HG02678 (cell line): ENCODE results near the gene GMDS.

Experiments
- ATAC-seq: cut with Tn5 transposase; IDR thresholded peaks from one replicate; pipeline ENCODE4 v1.9.1; 2021; ENCODE audit warnings: mild to moderate bottlenecking, moderate library complexity; ENCODE audit not compliant: unreplicated experiment

The GMDS gene

DNA sequence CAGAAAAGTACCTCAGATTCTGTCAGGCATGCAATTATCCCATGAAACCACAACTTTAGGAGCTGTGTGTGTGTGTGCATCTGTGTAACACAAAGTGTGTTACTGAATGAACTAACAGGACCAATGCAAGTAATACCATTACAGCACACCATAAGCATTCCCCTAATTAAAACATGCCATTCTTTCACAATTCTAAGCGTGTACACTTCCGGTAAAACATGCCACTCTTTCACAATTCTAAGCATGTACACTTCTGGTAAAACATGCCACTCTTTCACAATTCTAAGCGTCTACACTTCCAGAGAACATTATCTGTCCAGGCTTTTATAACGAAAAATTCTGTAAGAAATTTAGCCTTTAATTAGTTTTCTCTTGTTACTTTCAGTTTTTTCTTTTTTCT, 238.2 kb downstream of the GMDS start:
- ATAC-seq, result no peak

DNA sequence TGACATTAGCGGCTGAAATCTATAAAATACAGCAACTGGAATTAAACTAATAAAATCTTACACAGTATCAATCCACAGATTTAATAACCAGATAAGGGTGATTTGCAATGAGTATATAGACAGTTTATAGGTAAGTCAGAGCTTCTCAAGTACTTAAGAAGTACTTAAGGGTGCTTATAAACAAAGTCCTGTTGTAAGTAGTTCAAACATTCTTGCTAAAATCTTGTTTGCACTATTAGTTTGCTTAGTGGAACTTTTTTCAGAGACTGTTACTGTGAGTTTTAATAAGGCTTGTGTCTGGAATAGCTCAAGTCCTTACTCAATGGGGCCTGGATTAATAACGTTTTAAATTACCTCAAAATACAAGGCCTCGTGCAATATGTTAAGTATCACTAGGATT, 240.5 kb downstream of the GMDS start:
- no peak for ATAC-seq

DNA sequence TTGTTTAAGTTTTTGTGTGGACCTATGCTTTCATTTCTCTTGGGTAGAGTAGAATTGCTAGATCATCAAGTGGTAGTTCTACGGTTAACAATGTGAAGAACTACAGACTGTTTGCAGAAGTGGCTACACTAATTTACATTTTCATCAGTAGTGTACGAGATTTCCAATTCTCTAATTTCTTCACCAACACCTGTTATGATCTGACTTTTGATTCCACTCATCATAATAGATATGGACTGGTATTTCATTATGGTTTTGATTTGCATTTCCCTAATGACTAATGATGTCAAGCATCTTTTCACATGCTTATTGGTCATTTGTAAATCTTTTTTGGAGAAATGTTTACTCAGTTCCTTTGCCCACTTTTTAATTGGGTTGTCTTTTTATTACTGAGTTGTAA, 244.4 kb downstream of the GMDS start:
- ATAC-seq, result no peak

DNA sequence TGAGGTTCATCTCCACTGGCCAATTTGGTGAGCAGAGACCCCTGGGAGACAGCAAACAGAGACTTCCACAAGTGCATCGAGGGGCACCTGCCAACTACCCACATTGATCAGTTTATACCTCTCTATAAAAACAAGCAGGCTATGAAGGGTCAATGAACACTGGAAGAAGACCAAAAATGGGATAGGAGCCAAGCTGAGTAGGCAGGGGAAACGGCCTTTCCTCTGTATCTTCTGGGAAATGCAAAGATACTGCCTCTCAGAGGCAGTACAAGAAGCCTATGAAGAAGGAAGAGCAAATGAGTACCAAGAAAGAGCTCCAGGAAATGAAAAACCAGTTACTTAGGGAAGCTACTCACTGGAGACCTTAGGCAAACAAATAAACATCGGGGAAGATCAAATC, 247.7 kb downstream of the GMDS start:
- ATAC-seq, result no peak

DNA sequence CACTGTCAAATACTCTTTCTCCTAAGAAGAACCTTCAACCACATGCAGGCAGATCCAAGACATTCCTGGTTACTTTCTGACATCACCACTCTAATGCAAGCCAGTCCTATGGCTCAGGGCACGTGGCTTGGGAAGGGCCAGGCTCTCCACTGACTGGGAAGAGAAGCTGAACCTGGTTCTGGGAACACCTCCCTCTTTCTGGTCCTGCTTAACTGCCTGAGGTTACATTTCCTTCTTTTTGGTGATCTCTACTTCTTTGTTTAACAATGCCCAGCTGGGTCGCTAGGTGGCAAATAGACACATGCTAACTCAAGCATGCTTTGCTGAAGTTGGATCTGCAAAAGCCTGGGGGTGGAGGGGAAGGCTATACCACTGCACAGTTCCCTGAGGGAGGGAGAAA, 249.8 kb downstream of the GMDS start:
- ATAC-seq, result no peak

DNA sequence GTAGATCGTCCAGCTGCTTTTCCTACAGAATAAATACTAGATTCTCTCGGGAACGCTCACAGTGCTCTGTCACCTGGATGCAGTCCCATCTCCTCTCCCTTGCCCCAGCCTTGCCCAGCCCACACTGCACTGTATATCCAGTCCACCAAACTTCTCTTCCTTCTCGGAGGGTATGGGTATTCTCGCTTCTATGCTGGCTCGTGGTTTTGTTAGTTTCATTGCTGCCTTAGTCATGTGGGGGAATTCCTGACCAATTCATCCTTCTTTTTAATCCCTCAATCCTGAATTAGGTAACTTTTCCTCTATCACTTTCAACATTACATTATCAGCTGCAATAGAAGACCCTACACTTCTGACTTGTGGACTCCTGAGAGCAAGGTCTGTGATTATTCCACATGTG, 252.4 kb downstream of the GMDS start:
- ATAC-seq, result no peak

DNA sequence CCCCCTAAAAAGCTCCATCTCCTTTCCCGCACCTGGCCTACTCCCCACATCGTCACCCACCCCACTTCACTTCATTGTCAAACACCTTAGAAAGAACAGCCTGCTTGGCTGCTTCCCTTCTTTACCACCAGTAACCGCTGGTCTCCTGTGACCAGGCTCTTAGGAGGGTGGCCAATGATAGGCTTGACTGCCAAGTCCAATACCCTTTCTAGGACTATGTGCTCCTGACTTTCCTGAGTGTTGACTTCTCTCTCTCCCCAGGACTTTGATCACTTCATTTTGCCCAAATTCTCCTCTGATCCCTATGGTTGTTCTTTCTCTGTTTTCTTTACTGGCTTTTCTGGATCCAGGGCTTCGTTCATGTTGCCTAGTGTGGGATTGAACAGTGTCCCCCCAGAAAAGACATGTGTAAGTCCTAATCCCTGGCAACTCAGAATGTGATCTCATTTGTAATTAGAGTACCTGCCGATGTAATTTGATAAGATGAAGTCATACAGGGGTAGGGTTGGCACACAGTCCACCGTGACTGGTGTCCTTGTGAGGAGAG, 254.0 kb downstream of the GMDS start:
- no peak for ATAC-seq

DNA sequence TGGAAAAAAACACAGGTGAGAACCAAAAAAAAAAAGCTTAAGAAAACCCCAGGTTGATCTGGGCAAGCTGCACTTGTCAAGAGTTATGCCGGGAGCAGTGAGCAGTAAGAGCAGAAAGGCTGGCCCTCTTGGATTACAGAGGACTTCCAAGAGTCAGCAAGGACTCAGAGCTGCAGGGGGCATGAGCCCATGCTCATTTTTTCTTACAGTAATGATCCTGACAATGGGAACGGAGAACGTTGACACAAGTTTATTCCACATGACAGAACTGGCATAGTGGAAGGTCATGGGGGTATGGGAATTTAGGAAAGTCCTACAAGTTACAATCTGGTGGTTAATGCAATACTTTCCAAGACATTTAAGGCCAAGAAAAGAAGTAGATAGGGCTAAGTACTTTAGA, 256.6 kb downstream of the GMDS start:
- ATAC-seq, result no peak

DNA sequence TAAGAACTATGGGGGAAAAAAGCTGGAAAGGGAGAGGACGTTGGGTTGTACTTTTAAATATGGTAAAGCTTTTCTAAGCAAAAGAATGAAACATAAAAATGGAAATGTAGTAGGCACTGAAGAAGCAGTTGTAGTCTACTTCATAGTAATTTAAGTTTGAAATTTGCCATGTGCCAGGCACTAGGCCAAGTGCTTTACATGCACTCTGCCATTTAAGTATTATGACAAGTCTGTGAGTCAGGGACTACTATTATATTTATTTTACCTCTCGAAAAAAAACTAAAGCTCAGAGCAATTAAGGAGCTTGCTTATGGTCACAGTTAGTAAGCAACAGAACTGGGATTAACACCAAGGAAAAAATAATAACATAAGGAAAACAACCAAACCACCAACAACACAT, 257.8 kb downstream of the GMDS start:
- no peak for ATAC-seq

DNA sequence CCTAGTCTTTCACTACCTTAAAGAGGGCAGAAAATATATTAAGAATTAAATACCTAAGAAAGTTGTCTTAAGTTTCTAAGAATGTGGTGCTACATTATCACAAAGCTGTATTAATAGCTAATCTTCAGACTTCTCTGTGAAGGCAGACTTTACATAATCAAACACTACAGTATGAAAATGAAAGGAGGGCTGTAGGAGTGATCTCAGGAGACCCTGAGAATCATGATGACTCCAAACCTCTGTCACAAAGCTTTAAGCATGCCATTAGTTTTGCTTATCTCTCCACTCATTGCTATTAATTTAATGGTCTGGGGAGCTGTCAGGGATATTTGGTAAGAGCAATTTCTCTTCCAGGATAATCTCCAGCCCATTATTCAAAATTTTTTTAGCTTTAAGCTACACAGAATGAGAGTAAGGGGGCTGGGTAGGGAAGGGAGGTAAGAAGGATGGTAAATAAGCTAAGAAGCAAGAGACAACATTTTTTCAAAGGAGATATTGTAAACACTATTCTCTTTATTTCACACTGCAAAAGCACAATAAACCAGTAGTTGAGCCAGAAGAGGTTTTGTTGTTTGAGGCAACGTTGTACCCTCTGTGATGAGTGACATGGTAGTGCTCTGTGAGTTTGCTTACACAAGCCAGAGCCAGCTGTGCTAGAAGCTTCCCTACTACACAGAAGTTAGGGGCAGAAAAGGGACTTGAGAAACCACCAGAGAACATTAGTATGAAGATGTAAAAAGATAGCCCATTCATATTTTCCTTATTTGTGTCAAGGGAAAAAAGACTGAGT, 258.8 kb downstream of the GMDS start:
- ATAC-seq, result no peak

DNA sequence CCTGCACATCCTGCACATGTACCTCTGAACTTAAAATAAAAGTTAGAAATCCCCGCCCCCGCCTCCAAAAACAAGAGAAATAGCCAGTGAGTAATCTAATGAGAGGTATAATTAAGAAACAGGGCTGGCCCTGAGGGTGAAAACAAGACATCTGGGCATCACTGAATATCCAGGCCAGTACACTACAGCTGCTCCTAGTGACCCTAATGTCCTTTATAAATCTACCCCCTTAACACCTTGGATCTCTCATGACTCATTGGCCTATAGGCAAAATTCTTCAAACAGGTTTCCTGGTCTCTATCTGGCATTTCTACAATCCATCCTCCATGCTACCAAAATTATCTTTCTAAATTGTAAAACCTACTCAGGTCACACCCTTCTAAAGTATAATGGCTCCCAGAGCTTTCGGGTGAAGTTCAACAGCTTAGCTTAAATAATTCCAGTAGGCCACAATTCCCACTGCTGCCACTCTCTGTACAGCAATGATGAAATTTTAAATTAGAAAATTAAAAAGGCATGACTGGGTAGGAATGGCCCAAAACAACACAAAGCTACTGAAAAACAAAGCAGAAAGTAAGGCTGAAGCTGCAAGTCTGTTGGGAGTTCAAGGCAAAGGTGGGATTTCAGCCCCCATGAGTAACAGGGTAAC, 260.9 kb downstream of the GMDS start:
- ATAC-seq, result no peak

DNA sequence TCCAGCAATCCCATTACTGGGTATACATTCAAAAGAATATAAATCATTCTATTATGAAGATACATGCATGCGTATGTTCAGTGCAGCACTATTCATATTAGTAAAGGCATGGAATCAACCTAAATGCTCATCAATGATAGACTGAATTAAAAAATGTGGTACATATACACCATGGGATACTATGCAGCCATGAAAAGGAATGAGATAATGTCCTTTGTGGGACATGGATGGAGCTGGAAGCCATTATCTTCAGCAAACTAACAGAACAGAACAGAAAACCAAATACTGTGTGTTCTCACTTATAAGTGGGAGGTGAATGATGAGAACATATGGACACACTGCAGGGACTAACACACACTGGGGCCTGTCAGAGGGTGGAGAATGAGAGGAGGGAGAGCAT, 261.6 kb downstream of the GMDS start:
- no peak for ATAC-seq

DNA sequence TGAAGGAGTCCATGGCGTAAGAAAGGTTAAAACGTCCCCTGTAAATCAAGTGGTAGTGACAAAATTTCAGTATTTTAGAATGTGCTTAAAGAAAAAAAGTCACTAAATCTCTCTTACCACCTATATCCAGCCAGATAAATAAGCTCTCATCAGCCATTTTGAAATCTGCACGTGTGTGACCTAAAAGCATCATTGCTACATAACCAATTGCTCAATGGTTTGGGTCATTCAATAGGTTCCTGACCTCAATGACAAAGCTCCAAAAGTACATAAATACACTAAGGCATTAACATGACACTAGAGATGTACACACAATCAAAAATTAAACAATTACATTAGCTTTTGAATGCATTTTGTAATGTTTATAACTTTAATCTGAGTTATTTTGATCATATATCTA, 272.4 kb downstream of the GMDS start:
- no peak for ATAC-seq

DNA sequence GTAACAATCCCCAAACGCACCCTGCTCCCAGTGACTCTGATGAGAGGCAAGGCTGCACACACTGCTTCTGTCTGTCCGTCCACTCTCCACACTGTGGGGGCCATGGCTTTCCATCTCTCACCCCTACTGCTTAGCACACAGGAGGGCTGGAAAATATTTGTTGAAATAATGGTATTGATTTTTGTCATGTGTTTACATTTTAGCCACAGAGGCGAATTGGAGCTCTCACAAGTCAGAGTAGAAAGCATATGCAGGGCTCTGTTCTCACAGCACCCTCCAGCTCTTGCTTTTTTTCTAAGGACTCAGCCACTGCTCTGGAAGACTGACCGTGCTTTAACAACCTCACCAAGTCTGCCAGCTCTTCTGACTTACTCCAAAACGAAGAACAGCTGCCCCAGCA, 273.8 kb downstream of the GMDS start:
- no peak for ATAC-seq

DNA sequence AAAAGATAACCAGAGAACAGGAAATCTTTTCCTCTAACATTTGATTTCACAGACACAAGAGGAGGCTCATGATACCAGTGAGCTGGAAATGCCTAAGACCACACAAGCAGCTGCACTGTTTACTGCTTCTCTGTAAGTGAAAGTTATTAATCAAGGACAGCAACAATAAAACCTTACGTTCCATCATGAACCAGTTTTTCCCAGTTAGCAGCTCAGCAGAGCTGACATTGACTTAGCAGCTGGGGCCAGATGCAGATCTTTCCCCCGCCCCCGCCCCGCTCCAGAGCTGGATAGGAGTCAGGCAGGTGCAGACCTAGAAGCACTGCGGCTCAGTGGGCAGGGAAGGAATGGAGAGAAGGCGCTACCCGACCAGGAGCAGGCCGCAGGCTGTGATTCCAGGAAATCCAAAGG, 275.2 kb downstream of the GMDS start:
- no peak for ATAC-seq

DNA sequence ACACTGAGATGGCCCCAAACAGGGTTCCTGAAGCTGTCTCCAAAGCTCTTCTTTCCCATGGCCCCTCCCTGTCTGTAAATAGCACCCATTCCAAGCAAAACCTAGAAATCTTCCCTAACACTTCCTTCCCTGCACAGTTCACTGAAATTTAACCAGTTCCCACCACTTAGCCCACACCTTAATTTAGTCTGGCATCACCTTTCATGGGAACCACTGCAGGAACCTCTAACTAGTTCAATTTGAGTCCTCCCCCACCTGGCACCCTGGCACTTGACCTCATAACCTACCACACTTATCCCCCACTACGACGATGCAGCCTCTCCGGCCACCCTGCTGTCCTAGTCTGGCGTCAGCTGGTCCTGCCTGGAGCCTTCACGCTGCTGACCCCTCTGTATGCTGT, 278.7 kb downstream of the GMDS start:
- no peak for ATAC-seq

DNA sequence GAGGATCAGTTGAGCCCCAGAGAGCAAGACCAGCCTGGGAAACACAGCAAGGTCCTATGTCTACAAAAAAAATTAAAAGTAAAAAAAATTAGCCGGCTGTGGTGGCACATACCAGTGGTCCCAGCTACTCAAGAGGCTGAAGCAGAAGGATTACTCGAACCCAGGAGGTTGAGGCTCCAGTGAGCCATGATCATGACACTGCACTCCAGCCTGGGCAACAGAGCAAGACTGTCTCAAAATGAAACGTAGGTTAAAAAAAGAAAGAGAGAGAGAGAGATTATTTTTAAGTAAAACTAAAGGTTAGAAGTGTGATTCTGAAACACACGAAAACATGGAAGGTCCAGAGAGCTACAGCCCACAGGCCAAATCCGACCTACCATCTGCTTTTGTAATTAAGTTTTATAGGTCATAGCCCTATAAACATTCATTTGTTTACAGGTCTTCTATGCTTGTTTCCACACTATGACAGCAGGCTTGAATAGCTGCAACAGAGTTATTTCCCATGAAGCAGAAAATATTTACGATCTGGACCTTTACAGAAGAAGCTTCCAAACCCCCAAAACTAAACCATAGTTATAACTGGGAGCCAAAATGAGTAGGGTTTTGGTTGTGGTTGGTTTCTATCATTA, 279.7 kb downstream of the GMDS start:
- ATAC-seq, result no peak

DNA sequence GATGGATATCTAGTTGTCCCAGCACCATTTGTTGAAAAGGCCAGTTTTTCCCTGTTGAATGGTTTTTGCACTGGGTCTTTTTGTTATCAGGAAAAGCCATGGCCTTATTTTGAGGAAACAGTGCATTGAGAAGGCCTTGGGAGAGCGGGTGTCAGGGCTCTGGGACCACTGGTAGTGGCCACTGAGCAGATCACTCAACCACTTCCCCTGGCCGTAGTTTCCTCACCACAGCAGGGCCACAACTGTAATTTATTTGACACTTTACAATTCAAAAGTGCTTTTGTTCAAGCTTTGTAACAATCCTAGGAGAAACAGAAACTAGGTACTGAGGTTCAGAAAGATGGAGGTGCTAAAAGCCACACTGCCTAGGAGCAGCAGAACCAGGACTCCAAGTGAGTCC, 281.8 kb downstream of the GMDS start:
- no peak for ATAC-seq

DNA sequence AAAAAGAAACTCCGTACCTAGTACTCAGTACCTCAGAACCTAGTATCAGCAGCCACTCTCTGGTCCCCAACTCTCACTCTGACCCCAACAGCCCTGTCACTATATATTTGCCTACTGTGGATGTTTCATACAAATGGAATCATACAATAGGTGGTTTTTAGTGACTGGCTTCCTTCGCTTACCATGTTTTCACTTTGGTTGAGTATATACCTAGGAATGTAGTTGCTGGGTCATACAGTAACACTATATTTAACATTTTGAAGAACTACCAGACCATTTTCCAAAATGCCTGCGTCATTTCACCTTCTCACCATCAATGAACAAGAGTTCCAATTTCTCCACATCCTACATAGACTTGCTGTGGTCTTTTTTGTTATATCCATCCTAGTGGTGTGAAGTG, 283.2 kb downstream of the GMDS start:
- no peak for ATAC-seq

DNA sequence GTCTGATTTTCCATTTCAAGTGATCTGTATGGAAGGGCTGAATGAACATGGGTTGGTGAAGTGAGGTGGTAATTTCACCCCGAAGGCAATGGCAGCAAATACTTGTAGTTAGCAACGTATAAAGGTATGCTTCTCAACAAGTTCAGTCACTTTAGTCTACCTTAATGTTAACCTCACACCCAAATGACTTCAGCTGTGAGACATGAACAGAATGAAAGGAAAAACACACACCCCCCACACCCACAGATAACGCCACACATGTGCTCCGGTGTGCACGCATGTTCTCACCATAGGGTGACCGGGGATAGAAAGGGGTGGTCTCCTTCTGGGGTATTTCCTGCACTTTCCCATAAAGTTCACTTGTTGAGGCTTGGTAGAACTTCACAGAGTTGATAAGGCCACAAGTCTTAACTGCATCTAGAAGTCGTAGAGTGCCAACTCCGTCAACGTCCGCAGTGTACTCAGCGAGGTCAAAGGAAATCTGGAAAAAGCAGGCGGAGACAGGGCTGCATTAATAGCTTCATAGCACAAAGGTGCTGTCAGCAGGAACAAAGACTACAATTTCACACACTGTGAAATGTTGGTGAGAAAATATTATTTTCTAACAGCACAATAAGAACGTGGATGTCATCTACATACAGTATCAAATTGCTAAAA, 284.8 kb downstream of the GMDS start:
- no peak for ATAC-seq

DNA sequence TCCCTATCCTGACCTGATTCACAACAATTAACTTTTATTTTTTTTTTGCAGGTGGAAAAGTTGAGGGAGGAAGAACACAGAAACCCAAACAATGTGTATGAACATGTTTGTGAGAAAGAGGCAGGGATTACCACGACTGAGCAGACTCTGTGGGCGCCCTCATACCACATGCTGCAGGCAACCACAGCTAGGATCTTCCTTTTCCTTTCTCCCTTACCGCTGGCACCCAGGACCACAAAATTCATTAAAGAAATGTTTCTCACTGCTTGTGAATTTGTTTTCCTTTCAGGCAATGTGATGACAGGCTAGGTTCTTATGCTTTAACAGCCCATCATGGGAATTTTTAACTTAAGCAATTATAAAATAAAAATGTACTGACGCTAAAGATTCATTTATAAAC, 287.1 kb downstream of the GMDS start:
- no peak for ATAC-seq

DNA sequence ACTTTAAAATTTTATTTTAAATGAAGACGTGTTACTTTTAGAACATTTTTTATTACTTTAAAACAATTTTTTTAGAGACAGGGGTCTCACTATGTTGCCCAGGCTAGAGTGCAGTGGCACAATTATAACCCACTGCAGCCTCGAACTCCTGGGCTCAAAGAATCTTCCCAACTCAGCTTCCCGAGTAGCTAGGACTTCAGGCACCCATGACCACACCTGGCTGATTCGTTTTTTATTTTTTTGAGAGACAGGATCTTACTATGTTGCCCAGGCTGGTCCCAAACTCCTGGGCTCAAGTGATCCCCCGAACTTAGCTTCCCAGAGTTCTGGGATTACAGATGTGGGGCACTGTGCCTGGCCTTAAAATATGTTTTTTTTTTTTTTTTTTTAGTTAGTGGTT, 287.7 kb downstream of the GMDS start:
- ATAC-seq, result no peak
